ENCODE results near the gene CFAP410.

Gene CFAP410

GRCh38 chr21:44300262-44300959, 38.8 kb downstream of the CFAP410 start:
- peak overlapping the region; percentile 50 for H3K27ac ChIP-seq (ENCODE audit: low read depth, low read length)
- H3K9ac ChIP-seq (ENCODE audit: low read length in 5 of 5) = peak overlapping the region in 4 of 5 donors; percentile 68 to 78 (median 76)
- H3K36me3 ChIP-seq (ENCODE audit: control insufficient read depth in 5 of 5, insufficient read depth in 5 of 5, low read length in 5 of 5) = no peaks in the 10 kb centered on the region
- no peaks in the 10 kb centered on the region for H3K27me3 ChIP-seq (ENCODE audit: control insufficient read depth in 5 of 5, insufficient read depth in 4 of 5, low read length in 5 of 5)
- H3K4me1 ChIP-seq (ENCODE audit: control insufficient read depth in 5 of 5, insufficient read depth in 5 of 5, low read length in 5 of 5) = peaks cover 9 to 77% (median 70%) of the 10 kb centered on the region in 5 donors
- H3K9me3 ChIP-seq (ENCODE audit: control insufficient read depth in 5 of 5, low read length in 5 of 5) = no peaks in the 10 kb centered on the region
- H3K4me3 ChIP-seq (ENCODE audit: low read depth in 1 of 5, low read length in 5 of 5) = peak overlapping the region; percentile 31 to 77 (median 70)

GRCh38 chr21:44299458-44300261, 39.5 kb downstream of the CFAP410 start, which contains the start of gene PFKL:
TSS of gene PFKL (plus strand) at chr21:44300053. CDS start at chr21:44300106, 53 bp downstream.
- H3K36me3 ChIP-seq (ENCODE audit: control insufficient read depth in 5 of 5, insufficient read depth in 5 of 5, low read length in 5 of 5) = no peaks in the 10 kb centered on the region
- peak within 1 kb of the TSS; percentile 31 to 77 (median 70) for H3K4me3 ChIP-seq (ENCODE audit: low read depth in 1 of 5, low read length in 5 of 5)
- H3K27me3 ChIP-seq (ENCODE audit: control insufficient read depth in 5 of 5, insufficient read depth in 4 of 5, low read length in 5 of 5) = no peaks in the 10 kb centered on the region
- peak within 1 kb of the TSS; percentile 11 to 84 (median 75) for H3K9ac ChIP-seq (ENCODE audit: low read length in 5 of 5)
- no peaks in the 10 kb centered on the region for H3K9me3 ChIP-seq (ENCODE audit: control insufficient read depth in 5 of 5, low read length in 5 of 5)
- H3K4me1 ChIP-seq (ENCODE audit: control insufficient read depth in 5 of 5, insufficient read depth in 5 of 5, low read length in 5 of 5) = peaks cover 7 to 77% (median 70%) of the 10 kb centered on the region in 5 donors
- peak within 1 kb of the TSS; percentile 84 for H3K27ac ChIP-seq (ENCODE audit: low read depth, low read length)

- H3K36me3 ChIP-seq (ENCODE audit: control insufficient read depth in 5 of 5, insufficient read depth in 5 of 5, low read length in 5 of 5) = no peaks in the 10 kb centered on the region
- H3K27ac ChIP-seq (ENCODE audit: low read depth, low read length) = peak overlapping the region; percentile 84
- H3K9me3 ChIP-seq (ENCODE audit: control insufficient read depth in 5 of 5, low read length in 5 of 5) = no peaks in the 10 kb centered on the region
- peak overlapping the region; percentile 11 to 84 (median 63) for H3K9ac ChIP-seq (ENCODE audit: low read length in 5 of 5)
- H3K4me1 ChIP-seq (ENCODE audit: control insufficient read depth in 5 of 5, insufficient read depth in 5 of 5, low read length in 5 of 5) = peaks cover 7 to 76% (median 69%) of the 10 kb centered on the region in 5 donors
- peak overlapping the region; percentile 27 to 77 (median 69) for H3K4me3 ChIP-seq (ENCODE audit: low read depth in 1 of 5, low read length in 5 of 5)
- no peaks in the 10 kb centered on the region for H3K27me3 ChIP-seq (ENCODE audit: control insufficient read depth in 5 of 5, insufficient read depth in 4 of 5, low read length in 5 of 5)
These were observed 40.1 kb downstream of the CFAP410 start for GRCh38 chr21:44299085-44299457.

- no peaks in the 10 kb centered on the region for H3K9me3 ChIP-seq (ENCODE audit: control insufficient read depth in 5 of 5, low read length in 5 of 5)
- H3K4me3 ChIP-seq (ENCODE audit: low read depth in 1 of 5, low read length in 5 of 5) = peak overlapping the region in 2 of 5 donors; percentile 32 to 37
- peaks cover 7 to 68% (median 61%) of the 10 kb centered on the region in 5 donors for H3K4me1 ChIP-seq (ENCODE audit: control insufficient read depth in 5 of 5, insufficient read depth in 5 of 5, low read length in 5 of 5)
- H3K36me3 ChIP-seq (ENCODE audit: control insufficient read depth in 5 of 5, insufficient read depth in 5 of 5, low read length in 5 of 5) = no peaks in the 10 kb centered on the region
- H3K27me3 ChIP-seq (ENCODE audit: control insufficient read depth in 5 of 5, insufficient read depth in 4 of 5, low read length in 5 of 5) = no peaks in the 10 kb centered on the region
- H3K9ac ChIP-seq (ENCODE audit: low read length in 5 of 5) = no peak overlapping the region
- peak overlapping the region; percentile 60 for H3K27ac ChIP-seq (ENCODE audit: low read depth, low read length)
These were observed 40.9 kb downstream of the CFAP410 start for GRCh38 chr21:44298301-44298700.

- H3K9ac ChIP-seq (ENCODE audit: low read length in 5 of 5) = no peak overlapping the region
- peak overlapping the region; percentile 60 for H3K27ac ChIP-seq (ENCODE audit: low read depth, low read length)
- H3K4me1 ChIP-seq (ENCODE audit: control insufficient read depth in 5 of 5, insufficient read depth in 5 of 5, low read length in 5 of 5) = peaks cover 7 to 64% (median 60%) of the 10 kb centered on the region in 5 donors
These were observed 41.5 kb downstream of the CFAP410 start for GRCh38 chr21:44297525-44298290.

GRCh38 chr21:44296916-44297315, 42.3 kb downstream of the CFAP410 start:
- Histone ChIP-seq H3K36me3 (ENCODE audit: control insufficient read depth in 5 of 5, insufficient read depth in 5 of 5, low read length in 5 of 5) (no peaks in the 10 kb centered on the region), H3K9ac (ENCODE audit: low read length in 5 of 5) (no peak overlapping the region), H3K27me3 (ENCODE audit: control insufficient read depth in 5 of 5, insufficient read depth in 4 of 5, low read length in 5 of 5) (no peaks in the 10 kb centered on the region), H3K9me3 (ENCODE audit: control insufficient read depth in 5 of 5, low read length in 5 of 5) (no peaks in the 10 kb centered on the region), H3K4me1 (ENCODE audit: control insufficient read depth in 5 of 5, insufficient read depth in 5 of 5, low read length in 5 of 5) (peaks cover 5 to 57% (median 52%) of the 10 kb centered on the region in 5 donors), H3K4me3 (ENCODE audit: low read depth in 1 of 5, low read length in 5 of 5) (no peak overlapping the region), H3K27ac (ENCODE audit: low read depth, low read length) (no peak overlapping the region)

More at GRCh38 chr21:44297525-44298290, 41.5 kb downstream of the CFAP410 start:
- Histone ChIP-seq H3K9me3 (ENCODE audit: control insufficient read depth in 5 of 5, low read length in 5 of 5) (no peaks in the 10 kb centered on the region), H3K36me3 (ENCODE audit: control insufficient read depth in 5 of 5, insufficient read depth in 5 of 5, low read length in 5 of 5) (no peaks in the 10 kb centered on the region), H3K27me3 (ENCODE audit: control insufficient read depth in 5 of 5, insufficient read depth in 4 of 5, low read length in 5 of 5) (no peaks in the 10 kb centered on the region), H3K4me3 (ENCODE audit: low read depth in 1 of 5, low read length in 5 of 5) (peak overlapping the region in 2 of 5 donors; percentile 32 to 37)

- no peaks in the 10 kb centered on the region for H3K9me3 ChIP-seq (ENCODE audit: control insufficient read depth in 5 of 5, low read length in 5 of 5)
- no peaks in the 10 kb centered on the region for H3K27me3 ChIP-seq (ENCODE audit: control insufficient read depth in 5 of 5, insufficient read depth in 4 of 5, low read length in 5 of 5)
- no peak overlapping the region for H3K4me3 ChIP-seq (ENCODE audit: low read depth in 1 of 5, low read length in 5 of 5)
- H3K27ac ChIP-seq (ENCODE audit: low read depth, low read length) = no peak overlapping the region
- H3K36me3 ChIP-seq (ENCODE audit: control insufficient read depth in 5 of 5, insufficient read depth in 5 of 5, low read length in 5 of 5) = no peaks in the 10 kb centered on the region
- peaks cover 5 to 48% (median 44%) of the 10 kb centered on the region in 5 donors for H3K4me1 ChIP-seq (ENCODE audit: control insufficient read depth in 5 of 5, insufficient read depth in 5 of 5, low read length in 5 of 5)
- H3K9ac ChIP-seq (ENCODE audit: low read length in 5 of 5) = no peak overlapping the region
These were observed 43.1 kb downstream of the CFAP410 start for GRCh38 chr21:44296103-44296519.

GRCh38 chr21:44295646-44296045, 43.5 kb downstream of the CFAP410 start:
- H3K4me1 ChIP-seq (ENCODE audit: control insufficient read depth in 5 of 5, insufficient read depth in 5 of 5, low read length in 5 of 5) = peaks cover 5 to 44% (median 39%) of the 10 kb centered on the region in 5 donors
- no peaks in the 10 kb centered on the region for H3K9me3 ChIP-seq (ENCODE audit: control insufficient read depth in 5 of 5, low read length in 5 of 5)
- no peak overlapping the region for H3K4me3 ChIP-seq (ENCODE audit: low read depth in 1 of 5, low read length in 5 of 5)
- H3K27ac ChIP-seq (ENCODE audit: low read depth, low read length) = no peak overlapping the region
- no peaks in the 10 kb centered on the region for H3K36me3 ChIP-seq (ENCODE audit: control insufficient read depth in 5 of 5, insufficient read depth in 5 of 5, low read length in 5 of 5)
- peak overlapping the region in 1 of 5 donors; percentile 25 for H3K9ac ChIP-seq (ENCODE audit: low read length in 5 of 5)
- no peaks in the 10 kb centered on the region for H3K27me3 ChIP-seq (ENCODE audit: control insufficient read depth in 5 of 5, insufficient read depth in 4 of 5, low read length in 5 of 5)

- peaks cover 5 to 41% (median 37%) of the 10 kb centered on the region in 5 donors for H3K4me1 ChIP-seq (ENCODE audit: control insufficient read depth in 5 of 5, insufficient read depth in 5 of 5, low read length in 5 of 5)
- peak overlapping the region in 1 of 5 donors; percentile 25 for H3K9ac ChIP-seq (ENCODE audit: low read length in 5 of 5)
- H3K4me3 ChIP-seq (ENCODE audit: low read depth in 1 of 5, low read length in 5 of 5) = peak overlapping the region in 1 of 5 donors; percentile 2
- H3K36me3 ChIP-seq (ENCODE audit: control insufficient read depth in 5 of 5, insufficient read depth in 5 of 5, low read length in 5 of 5) = no peaks in the 10 kb centered on the region
- H3K9me3 ChIP-seq (ENCODE audit: control insufficient read depth in 5 of 5, low read length in 5 of 5) = no peaks in the 10 kb centered on the region
- H3K27ac ChIP-seq (ENCODE audit: low read depth, low read length) = no peak overlapping the region
- no peaks in the 10 kb centered on the region for H3K27me3 ChIP-seq (ENCODE audit: control insufficient read depth in 5 of 5, insufficient read depth in 4 of 5, low read length in 5 of 5)
These were observed 44.0 kb downstream of the CFAP410 start for GRCh38 chr21:44295163-44295573.
